ENCODE results near the gene CHCHD6.

DNA sequence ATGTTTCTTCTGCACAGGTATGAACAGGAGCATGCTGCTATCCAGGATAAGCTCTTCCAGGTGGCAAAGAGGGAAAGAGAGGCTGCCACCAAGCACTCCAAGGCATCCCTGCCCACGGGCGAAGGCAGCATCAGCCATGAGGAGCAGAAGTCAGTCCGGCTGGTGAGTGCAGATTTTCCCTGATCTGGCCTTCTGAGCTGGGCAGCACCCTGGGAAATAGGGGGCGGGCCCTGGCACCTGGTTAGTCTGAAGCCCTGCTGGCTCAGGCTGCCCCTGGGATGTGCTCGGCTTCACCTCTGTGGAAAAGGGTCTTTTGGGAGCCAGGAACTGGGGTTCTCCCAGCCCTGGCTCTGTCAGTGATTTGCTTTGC, 29.0 kb downstream of the CHCHD6 start:
- TF ChIP-seq, protein P1, sequence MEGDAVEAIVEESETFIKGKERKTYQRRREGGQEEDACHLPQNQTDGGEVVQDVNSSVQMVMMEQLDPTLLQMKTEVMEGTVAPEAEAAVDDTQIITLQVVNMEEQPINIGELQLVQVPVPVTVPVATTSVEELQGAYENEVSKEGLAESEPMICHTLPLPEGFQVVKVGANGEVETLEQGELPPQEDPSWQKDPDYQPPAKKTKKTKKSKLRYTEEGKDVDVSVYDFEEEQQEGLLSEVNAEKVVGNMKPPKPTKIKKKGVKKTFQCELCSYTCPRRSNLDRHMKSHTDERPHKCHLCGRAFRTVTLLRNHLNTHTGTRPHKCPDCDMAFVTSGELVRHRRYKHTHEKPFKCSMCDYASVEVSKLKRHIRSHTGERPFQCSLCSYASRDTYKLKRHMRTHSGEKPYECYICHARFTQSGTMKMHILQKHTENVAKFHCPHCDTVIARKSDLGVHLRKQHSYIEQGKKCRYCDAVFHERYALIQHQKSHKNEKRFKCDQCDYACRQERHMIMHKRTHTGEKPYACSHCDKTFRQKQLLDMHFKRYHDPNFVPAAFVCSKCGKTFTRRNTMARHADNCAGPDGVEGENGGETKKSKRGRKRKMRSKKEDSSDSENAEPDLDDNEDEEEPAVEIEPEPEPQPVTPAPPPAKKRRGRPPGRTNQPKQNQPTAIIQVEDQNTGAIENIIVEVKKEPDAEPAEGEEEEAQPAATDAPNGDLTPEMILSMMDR (IDR thresholded peaks at IDR 0.05; ENCODE audit: borderline replicate concordance, extremely low read depth, low read length, poor library complexity, severe bottlenecking): no peak
- no peak for TF ChIP-seq EZH2 (IDR thresholded peaks at IDR 0.05; ENCODE audit: borderline replicate concordance, low read depth, low read length, severe bottlenecking)

All from DND-41 (cell line).